Calu3 (cell line): ENCODE data around the gene CCDC148. TPM values are rescaled to one million over a fixed set of nuclear protein-coding genes. Genes with fewer than 3 reads are reported as not detected.

Experiments
- BruUV-seq: library from RNA; stranded (reverse); fragments of 400-500 nt; replicated peaks from 2 replicates; lab custom pipeline; 2021; lab: Mats Ljungman, UMichigan
- CTCF ChIA-PET: fragments of 300-600 bp; sonication (Branson Sonifier 250); formaldehyde crosslinking; loops from one replicate; lab custom pipeline; 2022; ENCODE audit warnings: antibody characterized with exemption; lab: Charles Lee
- DNase-seq: peaks from one replicate; pipeline ENCODE4 v3.0.0; 2022
- H3K27ac Mint-ChIP-seq: one replicate; pipeline ENCODE4 v1.8.0; 2022; ENCODE audit warnings: mixed read lengths; ENCODE audit not compliant: unreplicated experiment
- H3K27me3 Mint-ChIP-seq: one replicate; pipeline ENCODE4 v1.8.0; 2022; ENCODE audit warnings: mixed read lengths; ENCODE audit not compliant: unreplicated experiment
- H3K36me3 Mint-ChIP-seq: one replicate; pipeline ENCODE4 v1.8.0; 2022; ENCODE audit warnings: mild to moderate bottlenecking, moderate library complexity, mixed read lengths; ENCODE audit not compliant: insufficient read depth, unreplicated experiment
- H3K4me1 Mint-ChIP-seq: one replicate; pipeline ENCODE4 v1.8.0; 2022; ENCODE audit warnings: mild to moderate bottlenecking, low read depth, mixed read lengths; ENCODE audit not compliant: unreplicated experiment
- H3K4me3 Mint-ChIP-seq: one replicate; pipeline ENCODE4 v1.8.0; 2022; ENCODE audit warnings: mild to moderate bottlenecking, low read depth, moderate library complexity, mixed read lengths; ENCODE audit not compliant: unreplicated experiment
- H3K9me3 Mint-ChIP-seq: one replicate; pipeline ENCODE4 v1.8.0; 2022; ENCODE audit warnings: low read depth, mixed read lengths; ENCODE audit not compliant: unreplicated experiment
- intact Hi-C: fragments of 100-400 bp; cut with micrococcal nuclease; formaldehyde crosslinking; loops from one replicate; pipeline ENCODE4 v1.10.0; 2022; ENCODE audit not compliant: unreplicated experiment
- total RNA-seq: library from RNA; stranded (reverse); gene quantifications from 2 replicates; pipeline ENCODE4 v1.2.3, GENCODE V29; 2022
- TF ChIP-seq, protein P1 (sequence below): fragments of 200-600 bp; IDR thresholded peaks from one replicate; pipeline ENCODE4 v1.8.0; 2022; ENCODE audit warnings: antibody characterized with exemption; ENCODE audit not compliant: unreplicated experiment

Gene CCDC148
- total RNA-seq, 1 experiment from 2014 or later, result 5.1 TPM

GRCh38 chr2:158202161-158202815 lies 254.3 kb downstream of the CCDC148 start:
- no peaks in the 10 kb centered on the region for H3K36me3 Mint-ChIP-seq
- intact Hi-C loops, result no loop called here
- no peak overlapping the region for H3K4me3 Mint-ChIP-seq
- no peak for DNase-seq
- no TSS peak for BruUV-seq
- H3K9me3 Mint-ChIP-seq, result peaks cover 2% of the 10 kb centered on the region
- CTCF ChIA-PET, result interaction anchor here (0.6 to 1.3 kb wide), 4 partner anchors 12 to 264 kb away, joined by 3 read pairs; no protein-coding TSS in a partner anchor
- H3K4me1 Mint-ChIP-seq, result peaks cover 65% of the 10 kb centered on the region
- H3K27ac Mint-ChIP-seq, result peak overlapping the region; percentile 58
- no peaks in the 10 kb centered on the region for H3K27me3 Mint-ChIP-seq
- TF ChIP-seq, protein P1, sequence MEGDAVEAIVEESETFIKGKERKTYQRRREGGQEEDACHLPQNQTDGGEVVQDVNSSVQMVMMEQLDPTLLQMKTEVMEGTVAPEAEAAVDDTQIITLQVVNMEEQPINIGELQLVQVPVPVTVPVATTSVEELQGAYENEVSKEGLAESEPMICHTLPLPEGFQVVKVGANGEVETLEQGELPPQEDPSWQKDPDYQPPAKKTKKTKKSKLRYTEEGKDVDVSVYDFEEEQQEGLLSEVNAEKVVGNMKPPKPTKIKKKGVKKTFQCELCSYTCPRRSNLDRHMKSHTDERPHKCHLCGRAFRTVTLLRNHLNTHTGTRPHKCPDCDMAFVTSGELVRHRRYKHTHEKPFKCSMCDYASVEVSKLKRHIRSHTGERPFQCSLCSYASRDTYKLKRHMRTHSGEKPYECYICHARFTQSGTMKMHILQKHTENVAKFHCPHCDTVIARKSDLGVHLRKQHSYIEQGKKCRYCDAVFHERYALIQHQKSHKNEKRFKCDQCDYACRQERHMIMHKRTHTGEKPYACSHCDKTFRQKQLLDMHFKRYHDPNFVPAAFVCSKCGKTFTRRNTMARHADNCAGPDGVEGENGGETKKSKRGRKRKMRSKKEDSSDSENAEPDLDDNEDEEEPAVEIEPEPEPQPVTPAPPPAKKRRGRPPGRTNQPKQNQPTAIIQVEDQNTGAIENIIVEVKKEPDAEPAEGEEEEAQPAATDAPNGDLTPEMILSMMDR, result no peak

GRCh38 chr2:158199928-158200650 lies 256.5 kb downstream of the CCDC148 start:
- intact Hi-C loops, result no loop called here
- H3K36me3 Mint-ChIP-seq, result no peaks in the 10 kb centered on the region
- peaks cover 70% of the 10 kb centered on the region for H3K4me1 Mint-ChIP-seq
- BruUV-seq, result no TSS peak
- peaks cover 2% of the 10 kb centered on the region for H3K9me3 Mint-ChIP-seq
- no peak overlapping the region for H3K4me3 Mint-ChIP-seq
- no peaks in the 10 kb centered on the region for H3K27me3 Mint-ChIP-seq
- DNase-seq, result no peak
- CTCF ChIA-PET, result no interaction called here
- H3K27ac Mint-ChIP-seq, result no peak overlapping the region
- TF ChIP-seq, protein P1, result no peak

GRCh38 chr2:158197940-158198339 lies 258.6 kb downstream of the CCDC148 start:
- DNase-seq, result no peak

DNA sequence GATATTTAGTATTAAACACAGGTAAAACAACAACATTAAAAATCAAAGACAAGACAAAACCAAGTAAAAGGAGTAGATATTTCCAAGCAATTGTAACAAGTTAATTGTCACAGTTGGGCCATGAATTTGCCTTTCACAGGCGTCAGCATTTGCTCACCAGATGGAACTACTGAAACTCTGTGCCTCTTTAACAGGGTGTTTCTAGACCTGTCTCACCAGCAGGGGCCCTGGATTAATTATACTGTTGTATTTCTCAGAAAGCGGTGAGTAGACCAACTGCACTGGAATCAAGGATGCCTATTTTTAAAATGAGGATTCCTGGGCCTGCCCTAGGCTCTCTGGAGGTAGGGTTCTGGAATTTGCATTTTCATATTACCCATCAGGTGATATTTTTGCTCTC lies 262.3 kb downstream of the CCDC148 start:
- Mint-ChIP-seq H3K4me3 (no peak overlapping the region), H3K27me3 (no peaks in the 10 kb centered on the region), H3K36me3 (no peaks in the 10 kb centered on the region), H3K27ac (no peak overlapping the region), H3K4me1 (peaks cover 23% of the 10 kb centered on the region), H3K9me3 (peaks cover 2% of the 10 kb centered on the region)
- no peak for DNase-seq
- BruUV-seq, result no TSS peak
- intact Hi-C loops, result no loop called here
- TF ChIP-seq, protein P1, result no peak
- CTCF ChIA-PET, result no interaction called here

More at GRCh38 chr2:158197940-158198339, 258.6 kb downstream of the CCDC148 start:
- Mint-ChIP-seq H3K36me3 (no peaks in the 10 kb centered on the region), H3K4me3 (no peak overlapping the region), H3K4me1 (peaks cover 48% of the 10 kb centered on the region), H3K27ac (peak overlapping the region; percentile 53), H3K27me3 (no peaks in the 10 kb centered on the region), H3K9me3 (peaks cover 2% of the 10 kb centered on the region)
- TF ChIP-seq, protein P1, result no peak
- no TSS peak for BruUV-seq
- intact Hi-C loops, result no loop called here
- CTCF ChIA-PET, result no interaction called here
